ENCODE measurements around the gene PNRC2. TPM values are rescaled to one million over a fixed set of nuclear protein-coding genes. Genes with fewer than 3 reads are reported as not detected.

Gene PNRC2
- total RNA-seq, 1 experiment from 2014 or later, result 166 TPM

- TF ChIP-seq E2F1 (CRISPR knock-in tag; IDR thresholded peaks at IDR 0.05) (no peak), FOXP1 (CRISPR knock-in tag; IDR thresholded peaks at IDR 0.05; ENCODE audit: borderline replicate concordance) (no peak)
Observed at GRCh38 chr1:23966973-23967493, 7.4 kb downstream of the PNRC2 start (continued).

DNA sequence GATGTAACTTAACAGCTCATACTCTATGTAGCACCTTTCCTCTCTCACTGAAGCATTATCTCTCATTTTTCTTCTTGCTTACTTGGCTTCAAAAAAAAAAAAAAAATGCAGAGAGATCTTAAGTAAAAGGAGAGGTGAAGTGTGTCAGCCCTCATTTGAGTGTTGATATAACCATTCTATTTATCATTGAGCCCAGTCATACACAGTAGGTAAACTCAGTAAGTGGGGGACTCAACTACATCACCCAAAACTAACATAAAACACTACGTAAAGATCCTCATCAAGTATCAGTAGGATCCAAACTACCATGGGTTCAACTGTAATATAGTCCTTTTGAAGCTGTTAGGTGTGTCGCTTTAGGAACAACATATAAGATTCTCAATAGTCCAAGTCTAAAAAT, 8.2 kb downstream of the PNRC2 start:
- Mint-ChIP-seq H3K27me3 (ENCODE audit: low read depth) (no peaks in the 10 kb centered on the region), H3K36me3 (peaks cover 48% of the 10 kb centered on the region), H3K4me3 (no peak overlapping the region), H3K27ac (peak overlapping the region; percentile 39), H3K9me3 (no peaks in the 10 kb centered on the region), H3K4me1 (no peaks in the 10 kb centered on the region)
- POLR2A ChIA-PET, result interaction anchor here (1.5 kb wide), 1 partner anchor 8 kb away, joined by 3 read pairs; no protein-coding TSS in a partner anchor
- no peak for ATAC-seq
- no peak for DNase-seq (ENCODE audit: low spot score)
- CTCF ChIA-PET, result no interaction called here
- no peak for TF ChIP-seq PRRX2 (CRISPR knock-in tag; IDR thresholded peaks at IDR 0.05)
- TF ChIP-seq SMAD4 (CRISPR knock-in tag; IDR thresholded peaks at IDR 0.05), result no peak
- TF ChIP-seq, protein P1, sequence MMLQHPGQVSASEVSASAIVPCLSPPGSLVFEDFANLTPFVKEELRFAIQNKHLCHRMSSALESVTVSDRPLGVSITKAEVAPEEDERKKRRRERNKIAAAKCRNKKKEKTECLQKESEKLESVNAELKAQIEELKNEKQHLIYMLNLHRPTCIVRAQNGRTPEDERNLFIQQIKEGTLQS (CRISPR knock-in tag; conservative IDR thresholded peaks at IDR 0.05), result no peak
- no peak for TF ChIP-seq MXD4 (CRISPR knock-in tag; IDR thresholded peaks at IDR 0.05; ENCODE audit: borderline replicate concordance)
- TF ChIP-seq GABPB1 (CRISPR knock-in tag; IDR thresholded peaks at IDR 0.05), result no peak
- TF ChIP-seq FOXJ3 (CRISPR knock-in tag; IDR thresholded peaks at IDR 0.05; ENCODE audit: borderline replicate concordance), result no peak
- no peak for TF ChIP-seq HMGA2 (CRISPR knock-in tag; IDR thresholded peaks at IDR 0.05)
- TF ChIP-seq, protein P2, sequence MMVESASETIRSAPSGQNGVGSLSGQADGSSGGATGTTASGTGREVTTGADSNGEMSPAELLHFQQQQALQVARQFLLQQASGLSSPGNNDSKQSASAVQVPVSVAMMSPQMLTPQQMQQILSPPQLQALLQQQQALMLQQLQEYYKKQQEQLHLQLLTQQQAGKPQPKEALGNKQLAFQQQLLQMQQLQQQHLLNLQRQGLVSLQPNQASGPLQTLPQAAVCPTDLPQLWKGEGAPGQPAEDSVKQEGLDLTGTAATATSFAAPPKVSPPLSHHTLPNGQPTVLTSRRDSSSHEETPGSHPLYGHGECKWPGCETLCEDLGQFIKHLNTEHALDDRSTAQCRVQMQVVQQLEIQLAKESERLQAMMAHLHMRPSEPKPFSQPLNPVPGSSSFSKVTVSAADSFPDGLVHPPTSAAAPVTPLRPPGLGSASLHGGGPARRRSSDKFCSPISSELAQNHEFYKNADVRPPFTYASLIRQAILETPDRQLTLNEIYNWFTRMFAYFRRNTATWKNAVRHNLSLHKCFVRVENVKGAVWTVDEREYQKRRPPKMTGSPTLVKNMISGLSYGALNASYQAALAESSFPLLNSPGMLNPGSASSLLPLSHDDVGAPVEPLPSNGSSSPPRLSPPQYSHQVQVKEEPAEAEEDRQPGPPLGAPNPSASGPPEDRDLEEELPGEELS (CRISPR knock-in tag; IDR thresholded peaks at IDR 0.05), result no peak
- TF ChIP-seq KAT7 (CRISPR knock-in tag; IDR thresholded peaks at IDR 0.05; ENCODE audit: borderline replicate concordance), result no peak
- TF ChIP-seq ESRRA (CRISPR knock-in tag; IDR thresholded peaks at IDR 0.05; ENCODE audit: borderline replicate concordance), result no peak
- no peak for TF ChIP-seq NFYB (CRISPR knock-in tag; conservative IDR thresholded peaks at IDR 0.05; ENCODE audit: low read depth)
- TF ChIP-seq ZNF138 (CRISPR knock-in tag; conservative IDR thresholded peaks at IDR 0.05), result no peak
- TF ChIP-seq SMAD3 (CRISPR knock-in tag; IDR thresholded peaks at IDR 0.05; ENCODE audit: borderline replicate concordance), result no peak
- TF ChIP-seq ATF2 (CRISPR knock-in tag; IDR thresholded peaks at IDR 0.05; ENCODE audit: borderline replicate concordance, low read depth), result no peak
- no peak for TF ChIP-seq ZNF232 (CRISPR knock-in tag; IDR thresholded peaks at IDR 0.05)
- no peak for TF ChIP-seq NR1H2 (CRISPR knock-in tag; IDR thresholded peaks at IDR 0.05)
- TF ChIP-seq E2F1 (CRISPR knock-in tag; IDR thresholded peaks at IDR 0.05), result no peak
- no peak for TF ChIP-seq ZNF263 (CRISPR knock-in tag; IDR thresholded peaks at IDR 0.05; ENCODE audit: low read depth)
- TF ChIP-seq CREM (CRISPR knock-in tag; IDR thresholded peaks at IDR 0.05), result no peak
